H1 (cell line): ENCODE measurements around the gene SIRT7. TPM values are rescaled to one million over a fixed set of nuclear protein-coding genes. Genes with fewer than 3 reads are reported as not detected.

Experiments used
- CTCF ChIP-seq, 3 experiments: IDR thresholded peaks; 1 replicate in 2 of 3; 2 replicates in 1 of 3; pipeline versions ENCODE4 v1.5.1 to v1.6.1; 2011; ENCODE audit warnings: low read length in 3 of 3, mild to moderate bottlenecking in 3 of 3, inconsistent platforms in 2 of 3, low read depth in 1 of 3, moderate library complexity in 1 of 3; ENCODE audit not compliant: insufficient read depth in 1 of 3; ENCODE audit errors: control extremely low read depth in 1 of 3
- EZH2 ChIP-seq: fragments of 200-600 bp; sonication (generic); IDR thresholded peaks from 2 replicates; pipeline ENCODE4 v1.7.1; 2012; ENCODE audit warnings: low read depth, mild to moderate bottlenecking, moderate library complexity, low read length, inconsistent platforms; ENCODE audit not compliant: severe bottlenecking
- SUZ12 ChIP-seq: fragments of 200-600 bp; sonication (generic); IDR thresholded peaks from 2 replicates; pipeline ENCODE4 v1.6.1; 2012; ENCODE audit warnings: mild to moderate bottlenecking, inconsistent platforms, low read length, moderate library complexity, mixed read lengths
- polyA plus RNA-seq, 7 experiments: library from polyadenylated mRNA; depleted of rRNA in 3 of 7; stranded (reverse) in 5 of 7; unstranded in 2 of 7; fragments of >200 nt in 5 of 7; fragments of 200-250 nt in 2 of 7; gene quantifications; 1 replicate in 5 of 7; 2 replicates in 1 of 7; 4 replicates in 1 of 7; pipeline versions ENCODE4 v1.2.1 to v1.2.3, GENCODE V29; 2011 to 2013; ENCODE audit warnings: missing spikeins in 2 of 7, mixed read lengths in 2 of 7
- total RNA-seq: library from RNA; stranded (reverse); fragmentation: NEBNext Ultra II Directional; extraction: Animal tissue kit (Norgen Biotek cat#: 25700); gene quantifications from 2 replicates; pipeline ENCODE4 v1.2.1, GENCODE V29; 2021

Gene SIRT7
- total and polyA plus RNA-seq, 2 of the 8 experiments (the other 6 are each of a cell fraction or from before 2014, with no cell fraction given), result 5.8 to 16.6 TPM

GRCh38 chr17:81902023-81902652 lies 15.8 kb downstream of the SIRT7 start, which contains the start of gene NPB (continued):
- TF ChIP-seq CTCF (IDR thresholded peaks at IDR 0.05; ENCODE audit: control extremely low read depth in 1 of 3, insufficient read depth in 1 of 3, low read depth in 1 of 3, low read length in 3 of 3) (no peak), SUZ12 (0 out of 2 replicates have a peak, but pooled peaks have one; percentile 36), EZH2 (peak; percentile 27)
